Suprapubic skin (tissue), 4 donors: Measurements from ENCODE around the gene UBXN10. TPM values are rescaled to one million over a fixed set of nuclear protein-coding genes. Genes with fewer than 3 reads are reported as not detected.

Experiments
- DNase-seq, 2 donors: peaks; one replicate each; pipeline ENCODE4 v3.0.0-alpha.2; 2019; ENCODE audit warnings: low spot score in 2 of 2
- H3K27ac ChIP-seq: fragments of 200-600 bp; sonication (generic); one replicate; pipeline ENCODE4 v1.5.1; 2019
- H3K27me3 ChIP-seq: fragments of 200-600 bp; sonication (generic); one replicate; pipeline ENCODE4 v1.5.1; 2019
- H3K36me3 ChIP-seq: fragments of 200-600 bp; sonication (generic); one replicate; pipeline ENCODE4 v1.5.1; 2019
- H3K4me1 ChIP-seq: fragments of 200-600 bp; sonication (generic); one replicate; pipeline ENCODE4 v1.5.1; 2019
- H3K4me3 ChIP-seq: fragments of 200-600 bp; sonication (generic); one replicate; pipeline ENCODE4 v1.5.1; 2019; ENCODE audit warnings: mild to moderate bottlenecking
- H3K9me3 ChIP-seq: fragments of 200-600 bp; sonication (generic); one replicate; pipeline ENCODE4 v1.5.1; 2019
- CTCF ChIP-seq, 2 donors: fragments of 200-600 bp in 1 of 2; fragments of 450-650 bp in 1 of 2; sonication (generic) in 1 of 2; IDR thresholded peaks; one replicate each; pipeline ENCODE4 v1.5.1; 2016 to 2019; ENCODE audit warnings: antibody characterized with exemption in 2 of 2, mild to moderate bottlenecking in 1 of 2, moderate library complexity in 1 of 2
- EP300 ChIP-seq: sonication (generic); formaldehyde crosslinking; IDR thresholded peaks from one replicate; pipeline ENCODE4 v1.6.1; 2017; ENCODE audit warnings: antibody characterized with exemption
- POLR2A ChIP-seq, 2 donors: fragments of 450-650 bp; IDR thresholded peaks; one replicate each; pipeline ENCODE4 v1.6.1; 2017; ENCODE audit warnings: antibody characterized with exemption in 2 of 2, mild to moderate bottlenecking in 2 of 2, moderate library complexity in 2 of 2
- POLR2AphosphoS5 ChIP-seq, 3 donors: sonication (generic); formaldehyde crosslinking; IDR thresholded peaks; one replicate each; pipeline ENCODE4 v1.6.1; 2017; ENCODE audit warnings: antibody characterized with exemption in 3 of 3
- WGBS: methylation state at CpG from one replicate; pipeline ENCODE4 v1.1.5; 2018; 5-methylcytosine and 5-hydroxymethylcytosine counted together
- total RNA-seq, 4 donors: library from RNA; depleted of rRNA; stranded (reverse); fragments of >200 nt; gene quantifications; one replicate each; pipeline ENCODE4 v1.1.0, GENCODE V29; 2016

UBXN10 gene
- total RNA-seq, 4 donors from 2014 or later, result 0.48 to 1.0 (median 0.68) TPM

DNA sequence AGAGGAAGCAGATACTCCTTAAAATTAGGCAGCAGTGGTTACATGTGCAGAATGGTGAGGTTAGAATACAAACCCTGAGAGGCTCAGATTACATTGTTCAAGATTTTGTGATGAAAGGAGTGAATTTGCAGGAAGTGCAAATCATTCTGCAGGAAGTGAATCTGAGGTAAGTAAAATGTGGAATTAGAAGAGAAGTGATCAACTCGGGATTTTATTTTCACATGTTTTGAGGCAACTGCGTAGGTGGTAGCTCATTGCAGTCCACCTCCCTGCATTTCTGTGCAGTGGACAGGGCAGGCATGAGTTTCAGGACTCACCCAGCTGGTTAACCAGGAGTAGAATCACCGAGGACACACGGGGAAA is 2.5 kb downstream of the UBXN10 start:
- Histone ChIP-seq H3K9me3 (no peaks in the 10 kb centered on the region), H3K4me3 (no peak overlapping the region), H3K4me1 (peaks cover 29% of the 10 kb centered on the region), H3K36me3 (no peaks in the 10 kb centered on the region), H3K27me3 (peaks cover 40% of the 10 kb centered on the region), H3K27ac (no peak overlapping the region)
- no peak for TF ChIP-seq CTCF (IDR thresholded peaks at IDR 0.05)
- no peak for TF ChIP-seq POLR2A (IDR thresholded peaks at IDR 0.05)
- TF ChIP-seq POLR2AphosphoS5 (IDR thresholded peaks at IDR 0.05), result no peak
- TF ChIP-seq EP300, result no peak
- WGBS, result 73% methylated on average over 4 of the region's 4 CpGs
- DNase-seq, result no peak

GRCh38 chr1:20189664-20190063 is 3.8 kb downstream of the UBXN10 start:
- 90% methylated on average over 4 of the region's 4 CpGs for WGBS
- no peaks in the 10 kb centered on the region for H3K36me3 ChIP-seq
- no peak overlapping the region for H3K4me3 ChIP-seq
- peaks cover 34% of the 10 kb centered on the region for H3K4me1 ChIP-seq
- H3K27ac ChIP-seq, result no peak overlapping the region
- H3K27me3 ChIP-seq, result peaks cover 34% of the 10 kb centered on the region
- H3K9me3 ChIP-seq, result no peaks in the 10 kb centered on the region
- DNase-seq, result no peak
- TF ChIP-seq POLR2A (IDR thresholded peaks at IDR 0.05) (no peak), EP300 (no peak), POLR2AphosphoS5 (IDR thresholded peaks at IDR 0.05) (no peak), CTCF (IDR thresholded peaks at IDR 0.05) (no peak)

DNA sequence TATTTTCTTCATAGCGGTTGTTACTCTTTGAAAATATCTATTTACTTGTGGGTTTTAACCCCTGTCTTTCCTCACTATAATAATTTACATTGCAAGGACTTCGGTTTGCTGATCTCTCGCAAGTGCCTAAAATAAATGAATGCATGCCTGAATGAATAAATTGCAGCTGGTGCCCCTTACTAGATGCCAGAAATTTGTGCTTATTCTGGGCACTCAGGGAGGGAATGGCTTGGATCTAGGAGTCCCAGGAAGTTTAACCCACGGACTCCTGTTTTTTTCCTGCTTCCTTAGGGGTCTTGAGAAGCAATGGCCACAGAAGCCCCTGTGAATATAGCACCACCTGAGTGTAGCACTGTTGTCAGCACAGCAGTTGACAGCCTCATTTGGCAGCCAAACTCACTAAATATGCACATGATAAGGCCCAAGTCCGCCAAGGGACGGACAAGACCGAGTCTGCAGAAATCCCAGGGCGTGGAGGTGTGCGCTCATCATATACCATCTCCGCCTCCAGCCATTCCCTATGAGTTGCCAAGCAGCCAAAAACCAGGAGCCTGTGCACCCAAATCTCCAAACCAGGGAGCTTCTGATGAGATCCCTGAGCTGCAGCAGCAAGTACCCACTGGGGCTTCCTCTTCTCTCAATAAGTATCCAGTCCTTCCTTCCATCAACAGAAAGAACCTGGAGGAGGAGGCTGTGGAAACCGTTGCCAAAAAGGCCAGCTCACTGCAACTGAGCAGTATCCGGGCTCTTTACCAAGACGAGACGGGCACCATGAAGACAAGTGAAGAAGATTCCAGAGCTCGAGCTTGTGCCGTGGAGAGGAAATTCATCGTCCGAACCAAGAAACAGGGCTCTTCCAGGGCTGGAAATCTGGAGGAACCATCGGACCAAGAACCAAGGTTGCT is 4.6 kb downstream of the UBXN10 start:
- no peak for DNase-seq
- Histone ChIP-seq H3K36me3 (no peaks in the 10 kb centered on the region), H3K27ac (no peak overlapping the region), H3K4me3 (no peak overlapping the region), H3K9me3 (no peaks in the 10 kb centered on the region), H3K4me1 (peaks cover 42% of the 10 kb centered on the region), H3K27me3 (peaks cover 32% of the 10 kb centered on the region)
- WGBS, result 76% methylated on average over 19 of the region's 19 CpGs
- TF ChIP-seq CTCF (IDR thresholded peaks at IDR 0.05) (no peak), POLR2A (IDR thresholded peaks at IDR 0.05) (no peak), POLR2AphosphoS5 (IDR thresholded peaks at IDR 0.05) (no peak), EP300 (no peak)

GRCh38 chr1:20191266-20191825 is 5.5 kb downstream of the UBXN10 start:
- Histone ChIP-seq H3K9me3 (no peaks in the 10 kb centered on the region), H3K4me1 (peaks cover 34% of the 10 kb centered on the region), H3K4me3 (no peak overlapping the region), H3K27me3 (peaks cover 27% of the 10 kb centered on the region), H3K27ac (no peak overlapping the region), H3K36me3 (no peaks in the 10 kb centered on the region)
- WGBS, result 86% methylated on average over 11 of the region's 12 CpGs
- TF ChIP-seq POLR2A (IDR thresholded peaks at IDR 0.05) (no peak), EP300 (no peak), POLR2AphosphoS5 (IDR thresholded peaks at IDR 0.05) (no peak), CTCF (IDR thresholded peaks at IDR 0.05) (no peak)
- DNase-seq, result no peak

GRCh38 chr1:20192364-20192763 is 6.5 kb downstream of the UBXN10 start:
- peaks cover 27% of the 10 kb centered on the region for H3K27me3 ChIP-seq
- no peak for DNase-seq
- whole genome bisulfite sequencing, result 71% methylated on average over 4 of the region's 5 CpGs
- no peak overlapping the region for H3K4me3 ChIP-seq
- peaks cover 24% of the 10 kb centered on the region for H3K4me1 ChIP-seq
- no peak for TF ChIP-seq POLR2AphosphoS5 (IDR thresholded peaks at IDR 0.05)
- no peak for TF ChIP-seq POLR2A (IDR thresholded peaks at IDR 0.05)
- no peak for TF ChIP-seq EP300
- TF ChIP-seq CTCF (IDR thresholded peaks at IDR 0.05), result no peak
- no peak overlapping the region for H3K27ac ChIP-seq
- no peaks in the 10 kb centered on the region for H3K9me3 ChIP-seq
- no peaks in the 10 kb centered on the region for H3K36me3 ChIP-seq
